Stimulated activated CD4-positive, alpha-beta T cell treated with anti-CD3 and anti-CD28 coated beads, Interleukin-1b, Interleukin-23, amount 100 ng/mL, for 4 hours (primary cell): Measurements from ENCODE around the gene PHACTR3.

Experiments
- DNase-seq, 2 donors: peaks; one replicate each; pipeline ENCODE4 v3.0.0-alpha.2; 2020; ENCODE audit warnings: low read depth in 2 of 2

PHACTR3 gene

GRCh38 chr20:59620860-59621505, 16.6 kb downstream of the PHACTR3 start:
- DNase-seq: no peak

GRCh38 chr20:59622496-59622895, 18.2 kb downstream of the PHACTR3 start:
- DNase-seq: no peak

GRCh38 chr20:59623133-59623532, 18.8 kb downstream of the PHACTR3 start:
- DNase-seq: no peak

- no peak for DNase-seq
Measured at GRCh38 chr20:59623583-59623982, 19.2 kb downstream of the PHACTR3 start.

GRCh38 chr20:59624401-59624800, 20.1 kb downstream of the PHACTR3 start:
- DNase-seq: no peak

- no peak for DNase-seq
Measured at GRCh38 chr20:59625214-59625922, 21.0 kb downstream of the PHACTR3 start.

GRCh38 chr20:59627298-59627697, 23.0 kb downstream of the PHACTR3 start:
- no peak for DNase-seq

GRCh38 chr20:59628171-59628570, 23.8 kb downstream of the PHACTR3 start:
- no peak for DNase-seq

- DNase-seq: no peak
Measured at GRCh38 chr20:59629141-59630045, 25.1 kb downstream of the PHACTR3 start.

GRCh38 chr20:59630526-59630925, 26.2 kb downstream of the PHACTR3 start:
- no peak for DNase-seq

- DNase-seq: no peak
Measured at GRCh38 chr20:59631751-59632540, 27.6 kb downstream of the PHACTR3 start.

GRCh38 chr20:59632541-59633113, 28.3 kb downstream of the PHACTR3 start:
- DNase-seq: no peak

- no peak for DNase-seq
Measured at GRCh38 chr20:59633656-59634251, 29.4 kb downstream of the PHACTR3 start.

- DNase-seq: no peak
Measured at GRCh38 chr20:59634435-59635005, 30.2 kb downstream of the PHACTR3 start.

GRCh38 chr20:59636766-59637370, 32.5 kb downstream of the PHACTR3 start:
- DNase-seq: no peak

GRCh38 chr20:59640267-59640666, 35.9 kb downstream of the PHACTR3 start:
- DNase-seq: no peak

GRCh38 chr20:59643615-59644061, 39.3 kb downstream of the PHACTR3 start:
- no peak for DNase-seq

- DNase-seq: no peak
Measured at GRCh38 chr20:59644371-59644939, 40.1 kb downstream of the PHACTR3 start.

GRCh38 chr20:59645271-59645670, 40.9 kb downstream of the PHACTR3 start:
- no peak for DNase-seq

- DNase-seq: no peak
Measured at GRCh38 chr20:59645761-59646171, 41.4 kb downstream of the PHACTR3 start.
